CD4-positive, alpha-beta T cell treated with Interferon gamma for 1 hour (primary cell): Measurements from ENCODE around the gene CCT7.

ENCODE experiments used
- DNase-seq: peaks from one replicate; pipeline ENCODE4 v3.0.0-alpha.2; 2020

Gene CCT7

GRCh38 chr2:73269686-73270465, 35.8 kb downstream of the CCT7 start:
- no peak for DNase-seq

- no peak for DNase-seq
Measured at GRCh38 chr2:73272270-73272669, 38.2 kb downstream of the CCT7 start.

GRCh38 chr2:73279852-73280251, 45.7 kb downstream of the CCT7 start:
- DNase-seq, result no peak

- no peak for DNase-seq
Measured at GRCh38 chr2:73281244-73281643, 47.1 kb downstream of the CCT7 start.

GRCh38 chr2:73282924-73283544, 48.9 kb downstream of the CCT7 start:
- no peak for DNase-seq

- no peak for DNase-seq
Measured at GRCh38 chr2:73283545-73284295, 49.6 kb downstream of the CCT7 start.

GRCh38 chr2:73284296-73285158, 50.4 kb downstream of the CCT7 start, which contains the start of gene FBXO41:
FBXO41 (minus strand) TSS chr2:73284478; CDS start chr2:73269630, 14,848 bp downstream.
- DNase-seq, result peak; percentile 62

GRCh38 chr2:73285159-73285739, 51.1 kb downstream of the CCT7 start:
- DNase-seq, result peak; percentile 58

- no peak for DNase-seq
Measured at GRCh38 chr2:73286134-73286655, 52.1 kb downstream of the CCT7 start.

GRCh38 chr2:73289304-73289703, 55.2 kb downstream of the CCT7 start:
- no peak for DNase-seq

- peak; percentile 38 for DNase-seq
Measured at GRCh38 chr2:73290049-73290839, 56.1 kb downstream of the CCT7 start.

- peak; percentile 36 for DNase-seq
Measured at GRCh38 chr2:73291093-73291460, 57.0 kb downstream of the CCT7 start.

GRCh38 chr2:73291461-73292315, 57.6 kb downstream of the CCT7 start:
- DNase-seq, result no peak

- no peak for DNase-seq
Measured at GRCh38 chr2:73292316-73292905, 58.3 kb downstream of the CCT7 start.

- no peak for DNase-seq
Measured at GRCh38 chr2:73292906-73293533, 58.9 kb downstream of the CCT7 start.

- peak; percentile 93 for DNase-seq
Measured at GRCh38 chr2:73293534-73294171, 59.5 kb downstream of the CCT7 start, which contains the start of gene EGR4. EGR4 (minus strand) TSS chr2:73293548; CDS start chr2:73293317, 231 bp downstream.

GRCh38 chr2:73294239-73294638, 60.1 kb downstream of the CCT7 start:
- no peak for DNase-seq

GRCh38 chr2:73295751-73296400, 61.8 kb downstream of the CCT7 start:
- no peak for DNase-seq
